ENCODE results near the gene PMPCA.

PMPCA gene

DNA sequence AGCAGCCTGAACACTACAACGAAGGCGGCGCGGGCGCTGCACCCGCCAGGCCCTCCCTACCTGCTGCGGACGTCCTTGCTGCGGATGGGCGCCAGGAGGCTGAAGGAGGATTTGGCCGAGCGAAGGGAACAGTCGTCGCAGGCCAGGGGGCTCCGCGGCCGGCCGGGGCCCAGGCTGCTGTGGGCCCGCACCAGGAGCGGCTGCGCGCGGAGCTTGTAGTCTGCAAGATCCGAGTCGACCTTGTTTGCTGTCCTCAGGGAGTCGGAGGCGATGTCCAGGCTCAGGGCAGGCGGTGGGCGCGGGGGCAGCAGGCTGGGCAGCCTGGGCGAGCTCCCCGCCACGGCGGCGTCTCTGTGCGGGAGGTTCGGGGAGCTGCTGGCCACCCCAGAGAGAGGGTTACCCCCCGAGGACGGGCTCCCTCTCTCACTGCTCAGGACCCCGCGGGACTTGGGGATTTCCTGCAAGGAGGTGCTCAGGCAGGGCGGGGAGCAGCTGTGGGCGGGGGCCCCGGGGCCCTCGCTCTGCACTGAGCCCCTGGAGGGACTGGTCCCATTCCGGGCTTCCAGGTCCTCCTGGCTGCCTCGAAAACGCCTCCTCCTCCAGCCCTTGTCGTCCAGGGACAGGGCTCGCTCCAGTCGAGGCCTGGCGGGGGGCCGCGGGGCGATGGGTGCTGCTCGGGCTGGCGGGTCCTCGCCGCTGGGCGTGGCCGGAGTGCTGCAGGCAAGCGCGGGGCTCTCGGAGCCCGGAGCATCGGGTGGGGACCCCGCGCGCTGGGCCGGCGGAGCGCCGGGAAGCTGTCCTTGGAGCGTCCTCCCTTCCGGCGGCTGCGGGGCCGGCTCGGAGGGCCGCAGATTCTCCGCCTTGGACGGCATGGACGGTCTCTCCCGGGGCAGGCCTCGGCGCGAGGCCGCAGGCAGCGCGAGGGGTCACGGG, 28.4 kb downstream of the PMPCA start:
- DNase-seq = peak; percentile 63

DNA sequence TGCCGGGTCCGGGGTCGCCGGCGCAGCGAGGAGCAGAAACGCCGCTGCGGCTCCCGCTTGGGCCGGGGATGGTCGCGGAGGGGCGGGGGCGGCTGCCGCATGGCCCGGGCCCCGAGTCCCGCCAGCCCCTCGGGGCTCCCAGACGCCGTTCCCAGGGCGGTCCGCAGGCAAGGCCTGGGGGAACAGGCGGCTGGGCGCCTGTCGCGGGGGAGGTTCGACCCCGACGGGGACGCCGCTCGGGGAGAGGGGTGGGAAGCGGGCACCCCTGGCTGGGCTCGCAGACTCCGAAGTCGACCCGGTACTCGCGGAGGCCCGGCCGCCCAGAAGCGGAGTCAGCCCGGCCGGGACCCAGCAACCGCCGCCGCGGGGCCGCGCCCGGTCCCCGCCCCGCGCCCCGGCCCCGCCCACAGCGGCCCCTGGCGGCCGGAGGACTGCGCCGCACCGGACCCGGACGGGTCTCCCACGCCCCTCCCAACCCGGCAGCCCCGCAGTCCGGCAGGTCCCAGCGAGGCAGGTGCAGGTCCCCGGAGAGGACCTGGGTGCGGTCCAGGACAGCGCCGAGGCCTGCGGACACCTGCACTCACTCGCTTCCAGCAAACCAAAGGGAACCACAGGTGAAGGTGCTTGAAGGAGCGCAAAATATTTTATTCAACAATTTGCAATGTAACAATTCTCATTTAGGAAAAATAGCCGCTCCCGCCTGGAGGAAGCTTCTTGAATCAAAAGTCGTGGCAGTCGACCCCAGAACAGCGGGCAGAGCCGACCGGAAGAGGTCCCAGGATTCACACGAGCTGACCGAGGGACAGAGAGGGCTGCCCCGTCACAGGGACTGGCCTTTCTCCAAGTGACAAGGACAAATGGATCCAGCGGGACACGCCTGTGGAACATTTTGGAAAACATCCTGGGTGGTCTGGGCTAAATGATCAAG, 29.3 kb downstream of the PMPCA start, which contains the start of gene INPP5E:
Gene INPP5E (minus strand): TSS at position 365 of the 928 bp plus-strand sequence. CDS start 426 bp downstream, outside the sequence.
- DNase-seq = peak; percentile 76

DNA sequence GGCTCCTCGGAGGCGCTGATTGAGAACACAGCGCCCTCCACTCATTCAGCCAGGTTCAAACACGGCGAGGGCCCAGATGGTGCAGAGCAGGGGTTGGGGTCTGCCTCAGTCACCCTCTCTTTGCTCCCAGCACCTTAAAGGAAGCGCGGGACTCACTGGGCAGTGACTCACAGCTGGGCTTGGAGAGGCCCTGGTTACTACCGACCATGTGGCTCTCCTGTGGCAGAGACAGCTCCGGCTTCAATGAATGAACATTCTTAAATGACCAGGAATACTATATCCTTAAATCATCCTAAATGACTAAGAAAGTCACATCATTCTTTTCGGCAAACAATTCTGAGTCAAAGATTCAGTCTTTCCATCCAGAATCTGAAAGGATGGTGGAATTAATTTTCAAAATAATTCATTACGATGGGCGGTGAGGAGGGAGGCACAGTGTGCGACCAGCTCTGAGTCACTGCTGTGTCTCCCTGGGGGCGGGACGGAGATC, 30.8 kb downstream of the PMPCA start:
- no peak for DNase-seq

DNA sequence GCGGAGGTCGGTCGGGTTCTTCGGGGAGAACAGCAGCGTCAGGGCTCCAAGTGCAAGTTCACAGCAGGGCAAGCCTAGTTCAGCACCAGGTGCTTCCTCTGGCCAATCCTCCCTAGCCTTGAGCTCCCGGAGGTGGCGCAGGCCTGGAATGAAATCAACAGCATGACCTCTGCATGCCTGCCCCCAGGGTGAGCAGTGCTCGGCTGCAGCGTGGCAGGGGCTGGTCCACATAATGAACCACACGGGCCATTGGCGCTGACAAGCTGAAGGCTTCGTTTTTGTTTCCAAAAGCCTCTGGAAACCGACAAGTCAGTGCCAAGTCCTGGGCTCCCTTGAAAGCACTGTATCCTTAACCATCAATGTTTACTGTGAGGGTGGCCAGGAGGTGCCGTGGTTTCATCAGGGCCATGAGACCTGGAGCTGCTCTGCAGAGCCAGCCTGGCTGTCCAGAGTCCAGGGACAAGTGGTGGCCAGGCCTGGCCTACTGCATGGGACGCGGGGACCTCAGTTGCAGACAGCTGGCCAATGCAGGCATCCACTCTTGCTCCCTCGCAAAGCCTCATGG, 31.3 kb downstream of the PMPCA start:
- no peak for DNase-seq

DNA sequence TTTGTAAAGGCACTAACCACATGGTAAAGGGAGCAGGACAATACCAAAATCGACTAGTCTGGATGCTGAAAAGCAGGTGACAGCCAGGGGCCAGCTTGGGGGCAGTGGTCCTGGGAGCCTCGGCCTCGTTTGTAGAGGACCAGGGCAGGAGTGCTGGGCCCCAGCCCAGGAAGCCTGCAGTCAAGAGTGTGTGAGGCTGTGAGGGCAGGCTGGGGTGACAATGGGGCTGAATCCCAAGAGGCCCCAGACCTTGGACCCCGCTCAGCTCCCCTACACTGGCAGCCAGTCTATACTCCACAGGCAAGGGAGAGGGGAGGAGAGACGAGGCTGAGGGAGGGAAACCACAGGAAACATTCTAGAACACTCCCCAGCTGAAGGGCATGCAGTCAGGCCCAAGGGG, 31.8 kb downstream of the PMPCA start:
- DNase-seq = no peak

DNA sequence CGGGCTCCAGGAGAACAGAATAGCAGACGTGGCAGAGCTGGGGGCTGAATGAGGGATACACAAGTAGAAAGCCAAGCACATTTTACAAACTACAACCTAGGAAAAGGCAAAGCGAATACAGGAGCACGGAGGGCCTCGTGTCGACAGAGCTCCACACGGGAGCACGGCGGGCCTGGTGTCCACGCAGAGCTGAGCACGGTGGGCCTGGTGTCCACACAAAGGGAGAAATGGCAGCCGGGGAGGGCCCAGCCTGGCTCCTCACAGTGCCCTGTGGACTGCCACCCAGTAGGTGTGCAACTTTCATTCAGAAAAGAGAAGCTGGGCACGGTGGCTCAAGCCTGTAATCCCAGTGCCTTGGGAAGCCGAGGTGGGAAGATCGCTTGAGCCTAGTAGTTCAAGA, 32.6 kb downstream of the PMPCA start:
- no peak for DNase-seq

DNA sequence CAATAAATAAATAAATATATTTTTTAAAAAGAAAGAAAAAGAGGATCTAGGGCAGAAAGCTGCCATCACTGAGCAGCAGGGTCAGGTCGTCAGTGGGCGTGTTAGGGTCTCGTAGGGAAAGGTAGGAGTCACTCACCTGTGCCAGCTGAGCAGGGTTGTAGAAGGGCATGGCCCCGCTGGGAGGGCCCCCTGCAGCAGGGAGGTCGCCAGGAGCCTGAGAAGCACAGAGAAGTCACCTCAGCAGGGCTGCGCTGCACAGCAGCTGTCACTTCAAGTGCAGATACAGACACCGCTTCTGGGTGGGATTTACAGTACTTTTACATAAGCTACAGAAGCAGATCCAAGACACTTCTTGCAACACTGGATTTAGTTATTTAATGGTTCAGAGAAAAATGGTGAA, 33.2 kb downstream of the PMPCA start:
- no peak for DNase-seq

DNA sequence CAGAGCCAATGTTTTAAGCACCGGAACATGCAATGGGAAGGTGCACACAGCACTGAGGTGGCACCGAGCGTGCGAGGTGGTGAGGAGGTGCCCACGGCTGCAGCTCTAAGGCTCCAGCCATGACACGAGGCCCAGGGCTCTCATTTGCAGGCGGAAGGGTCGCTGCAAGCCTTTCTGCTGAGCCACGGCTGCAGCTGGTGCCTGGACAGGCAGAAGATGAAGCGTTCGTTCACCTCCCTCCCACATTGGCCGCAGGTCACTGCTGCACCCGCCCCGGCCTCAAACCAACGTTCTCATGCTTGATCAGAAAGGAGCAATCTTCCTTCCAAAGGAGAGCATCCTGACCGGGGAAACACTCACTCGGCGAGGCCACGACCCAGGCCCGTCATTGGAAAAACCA, 33.6 kb downstream of the PMPCA start:
- no peak for DNase-seq

DNA sequence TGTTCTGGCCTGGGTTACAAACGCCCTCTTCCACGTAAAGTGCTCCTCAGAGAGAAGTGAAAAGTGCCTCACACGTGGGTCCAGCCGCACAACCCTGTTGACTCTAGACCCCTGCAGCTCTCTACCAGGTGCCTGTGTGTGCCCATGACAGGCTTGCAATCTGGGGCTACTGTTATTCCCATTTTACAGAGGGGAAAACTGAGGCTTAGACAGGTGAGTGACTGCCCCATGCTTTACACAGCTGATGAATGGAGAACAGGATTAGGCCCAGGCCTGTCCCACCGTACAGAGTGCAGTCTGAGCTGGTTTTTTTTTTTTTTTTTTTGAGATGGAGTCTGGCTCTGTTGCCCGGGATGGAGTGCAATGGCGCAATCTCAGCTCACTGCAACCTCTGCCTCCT, 35.3 kb downstream of the PMPCA start:
- DNase-seq = no peak

DNA sequence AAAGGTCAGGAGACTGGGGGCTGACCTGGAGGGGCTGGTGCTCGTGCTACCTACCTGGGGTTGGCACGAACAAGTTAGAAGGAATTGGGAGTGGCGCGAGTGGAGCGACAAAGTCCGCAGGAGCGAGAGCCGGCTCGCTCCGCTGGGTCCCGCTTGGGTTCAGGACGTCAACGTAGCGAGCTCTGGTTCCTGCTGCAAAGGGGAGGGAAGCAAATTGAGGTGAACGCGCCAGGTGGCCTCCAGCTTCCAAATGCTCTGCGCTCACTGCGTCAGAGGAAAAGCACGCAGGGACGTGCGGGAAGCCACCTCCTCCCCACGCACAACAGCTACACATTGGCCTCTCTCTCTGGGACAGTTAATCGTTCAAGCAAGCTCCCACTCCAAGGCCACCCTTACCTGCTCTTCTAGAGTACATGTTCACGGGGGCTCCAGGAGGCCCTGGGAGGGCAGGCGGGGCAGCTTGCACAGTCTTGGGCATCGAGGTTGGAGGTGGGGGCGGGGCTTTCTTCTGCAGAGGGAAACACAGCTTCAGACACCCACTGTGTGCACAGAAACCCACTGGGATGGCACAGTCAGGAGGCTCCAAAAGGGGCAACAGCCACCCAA, 36.8 kb downstream of the PMPCA start:
- no peak for DNase-seq

DNA sequence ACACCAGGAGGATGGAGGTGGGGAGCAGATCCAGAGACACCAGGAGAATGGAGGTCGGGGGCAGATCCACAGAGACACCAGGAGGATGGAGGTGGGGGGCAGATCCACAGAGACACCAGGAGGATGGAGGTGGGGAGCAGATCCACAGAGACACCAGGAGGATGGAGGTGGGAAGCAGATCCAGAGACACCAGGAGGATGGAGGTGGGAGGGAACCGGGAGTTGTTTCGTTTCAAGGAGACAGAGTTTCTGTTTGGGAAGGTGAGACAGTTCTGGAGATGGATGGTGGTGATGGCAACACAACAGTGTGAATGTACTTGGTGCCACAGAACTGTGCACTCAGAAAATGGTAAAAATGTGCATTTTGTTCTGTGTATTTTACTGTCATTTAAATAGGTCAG, 38.2 kb downstream of the PMPCA start:
- DNase-seq = no peak

DNA sequence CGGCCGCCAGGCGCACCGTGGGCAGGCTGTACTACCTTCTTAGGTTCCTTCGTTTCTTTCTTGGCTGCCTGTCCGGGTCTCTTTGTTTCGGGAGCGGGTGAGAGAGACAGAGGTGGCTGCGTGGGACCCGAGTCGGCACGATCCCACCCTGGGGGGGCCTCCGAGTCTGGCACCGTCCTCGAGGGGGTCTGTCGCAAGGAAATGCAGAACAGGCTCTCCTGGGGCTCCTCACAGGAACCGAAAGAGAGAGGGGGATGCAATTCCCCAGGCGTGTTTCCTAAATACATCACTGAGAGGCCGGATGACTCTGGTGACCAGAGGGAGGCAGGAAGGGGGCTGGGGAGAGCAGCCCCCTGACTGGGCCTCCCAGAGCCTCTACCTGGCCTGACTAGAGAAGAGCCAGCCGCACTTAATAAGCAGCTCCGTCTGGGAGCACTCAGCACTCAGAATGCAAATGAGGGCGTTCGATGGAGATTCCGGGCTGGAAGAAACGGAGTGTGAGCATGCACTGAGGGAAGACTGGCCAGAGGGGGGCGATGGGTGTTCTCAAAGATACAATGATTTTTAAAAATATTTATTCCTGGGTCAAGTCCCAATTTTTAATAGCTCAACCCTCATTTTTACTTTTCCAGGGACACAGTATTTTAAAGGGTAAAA, 40.9 kb downstream of the PMPCA start:
- no peak for DNase-seq

DNA sequence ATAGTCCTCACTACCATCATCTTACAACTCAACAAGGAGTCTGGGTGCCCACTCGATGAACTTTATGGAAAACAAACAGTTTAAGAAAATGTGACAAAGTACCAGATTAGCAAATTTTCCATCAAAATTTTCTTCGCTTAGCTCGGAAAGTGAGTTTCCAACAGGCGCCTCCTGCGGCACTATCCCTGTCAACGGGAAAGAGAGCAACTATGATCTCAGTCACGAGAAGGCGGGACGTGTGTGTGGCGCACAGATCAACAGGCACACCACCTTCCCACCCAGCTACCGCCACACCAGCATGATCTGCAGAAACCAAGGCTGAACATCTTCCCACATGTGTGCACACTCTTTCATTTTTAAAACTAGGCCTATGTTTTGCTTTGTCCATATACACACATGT, 42.9 kb downstream of the PMPCA start:
- no peak for DNase-seq

DNA sequence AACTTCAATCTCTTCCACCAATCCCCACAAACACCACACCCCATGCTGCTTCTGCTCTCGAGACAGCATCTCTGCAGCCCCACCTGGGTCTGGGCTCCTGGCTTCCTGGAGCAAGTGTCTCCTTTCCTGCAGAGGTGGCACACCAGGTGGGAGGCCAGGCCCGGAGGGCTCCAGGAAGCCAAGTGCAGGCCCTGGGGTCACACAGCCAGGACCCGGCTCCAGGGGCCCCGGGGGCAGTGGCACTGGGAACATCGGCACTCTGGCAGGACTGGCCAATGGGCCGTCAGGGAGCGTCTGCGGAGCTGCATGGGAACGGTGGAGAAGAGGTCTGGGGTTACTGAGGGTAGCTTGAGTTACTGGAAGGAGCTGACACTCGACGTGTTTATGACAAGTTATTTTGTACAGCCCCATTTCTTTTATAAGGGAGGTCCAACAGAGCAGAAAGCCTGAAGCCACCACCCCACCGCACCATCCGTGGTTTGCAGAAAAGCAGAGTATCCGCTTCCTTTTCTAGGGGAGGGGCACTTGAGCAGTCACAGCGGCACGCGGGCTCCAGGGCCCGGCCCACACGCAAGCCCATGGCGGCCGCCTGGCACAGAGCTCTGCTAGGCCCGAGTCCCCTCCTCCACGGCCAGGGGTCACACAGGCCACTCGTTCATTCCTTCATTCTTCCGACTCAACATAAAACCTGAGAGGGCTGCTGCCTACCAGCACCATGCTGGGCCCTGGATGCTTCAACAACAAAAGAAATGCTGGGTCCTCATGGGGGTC, 43.8 kb downstream of the PMPCA start:
- DNase-seq = no peak

DNA sequence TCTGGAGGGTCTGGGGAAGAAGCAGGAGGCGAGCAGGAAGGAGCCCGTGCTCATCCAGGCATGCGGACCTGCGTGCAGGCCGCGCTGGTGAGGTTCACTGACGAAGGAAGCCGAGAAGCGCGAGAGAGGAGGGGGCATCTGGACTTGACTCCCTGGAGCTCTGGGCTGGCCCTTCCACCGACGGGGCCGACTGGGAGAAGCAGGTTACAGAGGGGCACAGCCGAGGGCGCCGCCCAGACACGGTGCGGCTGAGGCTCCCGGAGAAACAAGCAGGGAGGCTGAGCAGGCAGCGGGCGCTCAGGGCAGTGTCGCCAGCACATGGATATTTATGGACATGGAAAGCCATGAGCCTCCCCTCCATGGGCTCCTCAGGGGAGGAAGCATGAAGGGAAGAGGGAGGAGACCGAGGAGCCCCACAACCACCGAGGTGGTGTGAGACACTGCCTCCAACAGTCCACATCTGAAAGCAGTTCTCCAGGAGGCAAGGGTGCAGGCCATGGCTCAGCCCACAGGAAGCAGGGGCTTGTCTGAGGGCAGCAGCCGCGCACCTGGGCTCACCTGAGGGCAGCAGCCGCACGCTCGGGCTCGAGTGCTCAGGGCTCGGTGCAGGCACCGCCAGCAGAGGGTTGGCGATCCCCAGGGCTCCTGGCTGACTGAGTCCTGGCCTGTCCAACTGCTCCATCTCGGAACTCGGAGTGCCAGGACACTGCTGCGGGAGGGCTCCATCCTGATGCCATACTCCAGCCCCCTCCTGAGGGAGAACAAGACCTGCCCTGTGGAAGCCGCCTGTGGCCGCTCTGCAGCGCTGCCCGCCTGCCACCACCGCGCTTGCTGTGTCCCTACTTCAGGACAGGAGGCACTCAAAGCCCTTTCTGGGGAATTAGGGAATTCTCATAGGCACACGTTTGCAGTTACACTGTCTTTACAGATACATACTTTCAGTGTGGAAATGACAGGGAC, 44.9 kb downstream of the PMPCA start:
- no peak for DNase-seq

DNA sequence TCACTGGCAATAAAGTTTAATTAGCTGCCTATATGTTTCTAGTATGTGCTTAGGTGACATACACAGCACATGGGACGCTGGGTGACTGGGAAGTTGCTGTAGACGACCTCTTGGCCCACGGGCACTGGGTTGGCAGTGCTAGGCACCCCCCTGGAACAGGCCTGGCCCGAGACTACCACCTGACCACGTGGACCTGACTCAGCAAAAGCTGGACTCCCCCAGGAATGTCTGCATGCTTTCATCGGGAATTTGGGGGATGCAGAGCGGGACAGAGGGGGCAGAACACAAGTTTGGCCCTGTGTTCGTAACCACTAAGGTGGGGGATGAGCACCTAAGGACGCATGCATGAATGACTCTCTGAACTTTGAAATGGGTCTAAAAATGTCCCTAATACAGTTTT, 45.8 kb downstream of the PMPCA start:
- DNase-seq = no peak

DNA sequence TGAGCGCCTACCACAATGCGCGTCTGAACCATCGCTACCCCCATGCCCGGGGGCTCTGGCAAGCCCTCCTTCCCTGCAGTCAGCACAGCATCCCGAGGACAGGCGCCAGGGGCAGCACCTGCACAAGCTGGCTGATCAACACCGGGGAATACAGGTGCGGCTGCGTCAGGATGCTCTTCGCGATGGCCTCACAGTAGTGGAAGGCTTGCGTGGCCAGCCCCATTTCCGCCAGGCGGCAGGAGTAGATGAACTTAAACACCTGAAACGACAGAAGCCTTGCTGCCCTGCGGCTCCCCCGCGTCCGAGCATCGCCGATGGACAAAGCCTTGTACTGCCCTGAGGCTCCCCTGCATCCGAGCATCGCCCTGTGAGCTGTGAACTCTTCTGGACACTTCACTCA, 46.9 kb downstream of the PMPCA start:
- no peak for DNase-seq

DNA sequence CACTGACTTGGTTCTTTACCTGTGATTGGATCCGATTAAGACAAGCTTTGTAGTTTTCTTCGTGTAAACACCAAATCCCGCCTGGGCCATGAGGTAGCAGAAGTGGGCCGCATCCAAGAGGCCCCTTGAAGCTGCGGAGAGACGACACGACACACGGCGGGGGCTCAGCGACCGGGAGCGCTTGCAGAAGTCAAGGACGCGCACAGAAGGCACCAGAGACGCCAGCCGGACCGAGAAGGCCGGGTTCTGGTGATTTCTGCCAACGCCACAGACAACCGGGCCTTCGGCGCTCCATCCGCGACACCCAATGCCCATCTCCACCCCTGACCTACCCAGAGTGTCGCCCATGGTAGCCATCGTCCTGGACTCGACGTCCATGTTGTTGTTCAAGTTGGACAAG, 49.0 kb downstream of the PMPCA start:
- no peak for DNase-seq

DNA sequence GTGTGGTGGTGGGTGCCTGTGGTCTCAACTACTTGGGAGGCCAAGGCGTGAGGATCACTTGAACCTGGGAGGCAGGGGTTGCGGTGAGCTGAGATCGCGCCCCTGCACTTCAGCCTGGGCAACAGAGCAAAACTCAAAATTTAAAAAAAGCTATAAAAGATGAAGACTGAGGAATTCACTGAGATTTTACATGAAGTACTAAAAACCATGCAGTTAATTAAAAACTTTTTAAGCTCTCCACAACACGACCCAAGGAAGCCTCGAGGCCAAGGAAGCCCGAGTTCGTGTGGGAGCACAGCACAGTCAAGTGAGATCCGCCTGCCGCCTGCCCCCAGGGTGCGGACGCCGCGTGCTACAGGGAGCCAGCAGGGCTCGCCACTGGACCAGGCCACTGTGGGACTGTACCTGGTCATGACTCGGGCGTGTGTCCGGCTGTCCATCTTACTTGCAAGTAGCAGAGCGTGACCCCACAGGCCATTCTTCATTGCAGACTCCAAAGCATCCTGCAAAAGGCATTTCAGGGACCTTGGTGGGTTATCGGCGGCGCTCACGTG, 50.4 kb downstream of the PMPCA start:
- DNase-seq = no peak

DNA sequence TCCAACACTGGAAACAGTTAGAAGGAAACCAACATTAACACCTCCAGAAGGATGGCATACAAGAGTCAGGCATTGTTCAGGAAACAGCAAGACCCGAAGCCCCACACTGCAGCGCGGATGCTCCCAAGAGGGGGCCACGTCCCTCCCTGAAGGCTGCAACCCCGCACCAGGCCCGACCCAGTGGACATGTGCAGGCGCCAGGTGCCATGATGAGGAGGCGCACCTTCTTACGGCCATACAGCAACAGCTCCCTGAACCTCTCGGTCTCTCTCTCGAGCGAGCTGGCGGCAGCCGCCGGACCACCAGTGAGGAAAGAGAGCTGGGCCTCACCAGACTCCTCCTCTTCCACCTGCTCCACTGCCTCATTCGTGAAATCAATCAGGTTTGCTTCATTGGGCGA, 52.2 kb downstream of the PMPCA start:
- DNase-seq = no peak

Measured in retina (tissue), 1 donor.